Neuronal stem cell (in vitro differentiated cells): ENCODE results near the gene CLDN6.

Experiments
- DNase-seq: peaks from one replicate; pipeline ENCODE4 v3.0.0-alpha.2; 2013; ENCODE audit warnings: low spot score
- H2AFZ ChIP-seq: one replicate; pipeline ENCODE4 v1.6.1; 2013; ENCODE audit warnings: mild to moderate bottlenecking, low read length, inconsistent platforms
- H2AK5ac ChIP-seq: 2 replicates; pipeline ENCODE4 v1.6.1; 2013; ENCODE audit warnings: low read depth, mild to moderate bottlenecking, inconsistent platforms, low read length, moderate library complexity, mixed read lengths
- H2BK120ac ChIP-seq: 2 replicates; pipeline ENCODE4 v1.6.1; 2013; ENCODE audit warnings: low read depth, mild to moderate bottlenecking, inconsistent platforms, low read length, moderate library complexity, mixed read lengths
- H2BK12ac ChIP-seq: one replicate; pipeline ENCODE4 v1.6.1; 2013; ENCODE audit warnings: low read length, inconsistent platforms
- H2BK15ac ChIP-seq: 2 replicates; pipeline ENCODE4 v1.6.1; 2013; ENCODE audit warnings: mild to moderate bottlenecking, low read length, inconsistent platforms, mixed read lengths
- H2BK5ac ChIP-seq: one replicate; pipeline ENCODE4 v1.6.1; 2013; ENCODE audit warnings: inconsistent platforms, mild to moderate bottlenecking, low read length, moderate library complexity
- H3K14ac ChIP-seq: one replicate; pipeline ENCODE4 v1.6.1; 2013; ENCODE audit warnings: low read length, inconsistent platforms
- H3K18ac ChIP-seq: 2 replicates; pipeline ENCODE4 v1.6.1; 2013; ENCODE audit warnings: low read length, inconsistent platforms
- H3K23ac ChIP-seq: 2 replicates; pipeline ENCODE4 v1.6.1; 2013; ENCODE audit warnings: low read depth, mild to moderate bottlenecking, mixed read lengths, low read length, inconsistent platforms; ENCODE audit not compliant: poor library complexity
- H3K27ac ChIP-seq: replicated peaks from 3 replicates; pipeline ENCODE4 v1.5.1; 2013; ENCODE audit warnings: low read length, inconsistent platforms
- H3K27me3 ChIP-seq, 3 experiments: 2 replicates each; pipeline ENCODE4 v1.6.1; 2013; ENCODE audit warnings: low read length in 3 of 3, mild to moderate bottlenecking in 2 of 3, inconsistent platforms in 1 of 3, low read depth in 1 of 3, mixed read lengths in 1 of 3, moderate library complexity in 1 of 3; ENCODE audit not compliant: control insufficient read depth in 3 of 3, insufficient read depth in 3 of 3
- H3K36me3 ChIP-seq, 2 donors: replicated peaks in 1 of 2; 2 replicates each; pipeline ENCODE4 v1.6.1; 2013; ENCODE audit warnings: low read length in 2 of 2; ENCODE audit not compliant: control insufficient read depth in 2 of 2, insufficient read depth in 2 of 2
- H3K4ac ChIP-seq: 2 replicates; pipeline ENCODE4 v1.6.1; 2013; ENCODE audit warnings: inconsistent platforms, mild to moderate bottlenecking, low read length, moderate library complexity
- H3K4me1 ChIP-seq, 2 donors: 1 replicate in 1 of 2; 2 replicates in 1 of 2; pipeline ENCODE4 v1.6.1; 2013; ENCODE audit warnings: low read length in 2 of 2, low read depth in 1 of 2; ENCODE audit not compliant: control insufficient read depth in 2 of 2, insufficient read depth in 1 of 2
- H3K4me2 ChIP-seq: one replicate; pipeline ENCODE4 v1.6.1; 2013; ENCODE audit warnings: mild to moderate bottlenecking, low read length, inconsistent platforms; ENCODE audit not compliant: insufficient read depth, poor library complexity, severe bottlenecking
- H3K4me3 ChIP-seq, 2 donors: 2 replicates each; pipeline ENCODE4 v1.5.1; 2013; ENCODE audit warnings: low read length in 2 of 2, mild to moderate bottlenecking in 2 of 2, inconsistent platforms in 1 of 2, moderate library complexity in 1 of 2
- H3K79me1 ChIP-seq: one replicate; pipeline ENCODE4 v1.6.1; 2013; ENCODE audit warnings: low read depth, mild to moderate bottlenecking, inconsistent platforms, low read length, moderate library complexity
- H3K9ac ChIP-seq: one replicate; pipeline ENCODE4 v1.6.1; 2013; ENCODE audit warnings: mild to moderate bottlenecking, low read depth, low read length, inconsistent platforms; ENCODE audit not compliant: poor library complexity
- H3K9me3 ChIP-seq, 2 donors: replicated peaks in 1 of 2; 2 replicates each; pipeline versions ENCODE3 to v1.6.1; 2013; ENCODE audit warnings: low read length in 2 of 2, mild to moderate bottlenecking in 2 of 2, inconsistent platforms in 1 of 2, low read depth in 1 of 2, mixed read lengths in 1 of 2, moderate library complexity in 1 of 2; ENCODE audit not compliant: control insufficient read depth in 2 of 2, insufficient read depth in 1 of 2
- H4K8ac ChIP-seq: one replicate; pipeline ENCODE4 v1.6.1; 2013; ENCODE audit warnings: low read depth, mild to moderate bottlenecking, inconsistent platforms, low read length, moderate library complexity
- H4K91ac ChIP-seq: one replicate; pipeline ENCODE4 v1.6.1; 2013; ENCODE audit warnings: low read length, low read depth, mild to moderate bottlenecking, inconsistent platforms; ENCODE audit not compliant: poor library complexity
- WGBS, 2 donors: extraction: QIAGEN DNeasy Blood & Tissue Kit; methylation state at CpG; one replicate each; pipeline ENCODE4 v1.1.7; 2013; ENCODE audit warnings: missing lambda C conversion rate in 2 of 2, mixed read lengths in 1 of 2; ENCODE audit not compliant: insufficient read length in 2 of 2, insufficient replicate concordance in 1 of 2; ENCODE audit errors: extremely low coverage in 2 of 2; 5-methylcytosine and 5-hydroxymethylcytosine counted together

CLDN6 gene

GRCh38 chr16:3020604-3021448, 2.8 kb upstream of the CLDN6 start:
- Histone ChIP-seq H3K27ac (peak overlapping the region; percentile 92), H4K8ac (no peak overlapping the region), H2BK15ac (peak overlapping the region; percentile 96), H2BK5ac (peak overlapping the region; percentile 82), H3K9ac (peak overlapping the region; percentile 91), H3K4ac (no peak overlapping the region), H2AFZ (peak overlapping the region; percentile 93), H4K91ac (no peak overlapping the region), H3K9me3 (no peaks in the 10 kb centered on the region), H3K14ac (peak overlapping the region; percentile 89), H3K18ac (peak overlapping the region; percentile 98), H3K79me1 (peaks cover 9% of the 10 kb centered on the region), H3K23ac (peak overlapping the region; percentile 97), H3K4me2 (peak overlapping the region; percentile 100), H3K27me3 (peaks cover 0 to 15% (median 9%) of the 10 kb centered on the region in 3 experiments), H2BK120ac (no peak overlapping the region), H2AK5ac (peak overlapping the region; percentile 81), H3K36me3 (peaks cover 0 to 5% of the 10 kb centered on the region in 2 donors), H3K4me1 (peaks cover 25 to 29% of the 10 kb centered on the region in 2 donors), H3K4me3 (peak overlapping the region; percentile 51 to 91), H2BK12ac (peak overlapping the region; percentile 90)
- DNase-seq, result peak; percentile 64
- WGBS, 2 donors, result no CpG with 5 or more reads among the region's 57 CpGs

GRCh38 chr16:3020247-3020603, 2.2 kb upstream of the CLDN6 start, which contains the start of gene TNFRSF12A:
Gene TNFRSF12A (plus strand): TSS chr16:3020368. CDS start chr16:3020398, 30 bp downstream.
- WGBS, 2 donors, result no CpG with 5 or more reads among the region's 49 CpGs
- H3K9ac ChIP-seq, result peak within 1 kb of the TSS; percentile 91
- peak within 1 kb of the TSS; percentile 93 for H2AFZ ChIP-seq
- H2BK120ac ChIP-seq, result no peak within 1 kb of the TSS
- H3K36me3 ChIP-seq, result no peaks in the 10 kb centered on the region
- peak within 1 kb of the TSS; percentile 82 for H2BK5ac ChIP-seq
- H4K8ac ChIP-seq, result peak within 1 kb of the TSS; percentile 43
- peak within 1 kb of the TSS; percentile 51 to 91 for H3K4me3 ChIP-seq
- H3K14ac ChIP-seq, result peak within 1 kb of the TSS; percentile 89
- H2AK5ac ChIP-seq, result peak within 1 kb of the TSS; percentile 81
- H3K27ac ChIP-seq, result peak within 1 kb of the TSS; percentile 92
- H3K79me1 ChIP-seq, result peaks cover 9% of the 10 kb centered on the region
- H3K23ac ChIP-seq, result peak within 1 kb of the TSS; percentile 98
- peaks cover 0 to 19% (median 9%) of the 10 kb centered on the region in 3 experiments for H3K27me3 ChIP-seq
- H3K9me3 ChIP-seq, result no peaks in the 10 kb centered on the region
- H2BK12ac ChIP-seq, result peak within 1 kb of the TSS; percentile 90
- H2BK15ac ChIP-seq, result peak within 1 kb of the TSS; percentile 96
- no peak within 1 kb of the TSS for H3K4ac ChIP-seq
- peaks cover 25 to 29% of the 10 kb centered on the region in 2 donors for H3K4me1 ChIP-seq
- DNase-seq, result peak; percentile 84
- peak within 1 kb of the TSS; percentile 98 for H3K18ac ChIP-seq
- peak within 1 kb of the TSS; percentile 100 for H3K4me2 ChIP-seq
- H4K91ac ChIP-seq, result no peak within 1 kb of the TSS

GRCh38 chr16:3019594-3020246, 1.7 kb upstream of the CLDN6 start:
- H3K4me3 ChIP-seq, result peak overlapping the region; percentile 46 to 51
- no peaks in the 10 kb centered on the region for H3K36me3 ChIP-seq
- H3K23ac ChIP-seq, result peak overlapping the region; percentile 98
- no CpG with 5 or more reads among the region's 40 CpGs for WGBS, 2 donors
- H3K14ac ChIP-seq, result no peak overlapping the region
- no peak overlapping the region for H3K4ac ChIP-seq
- H3K4me2 ChIP-seq, result peak overlapping the region; percentile 73
- H3K4me1 ChIP-seq, result peaks cover 25 to 29% of the 10 kb centered on the region in 2 donors
- H3K18ac ChIP-seq, result peak overlapping the region; percentile 85
- peak overlapping the region; percentile 67 for H2BK15ac ChIP-seq
- peaks cover 0 to 24% (median 9%) of the 10 kb centered on the region in 3 experiments for H3K27me3 ChIP-seq
- peaks cover 9% of the 10 kb centered on the region for H3K79me1 ChIP-seq
- no peak for DNase-seq
- H2BK120ac ChIP-seq, result no peak overlapping the region
- H3K9ac ChIP-seq, result no peak overlapping the region
- H3K27ac ChIP-seq, result no peak overlapping the region
- H2AFZ ChIP-seq, result peak overlapping the region; percentile 93
- H4K8ac ChIP-seq, result peak overlapping the region; percentile 43
- peak overlapping the region; percentile 46 for H2AK5ac ChIP-seq
- H3K9me3 ChIP-seq, result no peaks in the 10 kb centered on the region
- no peak overlapping the region for H2BK12ac ChIP-seq
- peak overlapping the region; percentile 53 for H2BK5ac ChIP-seq
- no peak overlapping the region for H4K91ac ChIP-seq

DNA sequence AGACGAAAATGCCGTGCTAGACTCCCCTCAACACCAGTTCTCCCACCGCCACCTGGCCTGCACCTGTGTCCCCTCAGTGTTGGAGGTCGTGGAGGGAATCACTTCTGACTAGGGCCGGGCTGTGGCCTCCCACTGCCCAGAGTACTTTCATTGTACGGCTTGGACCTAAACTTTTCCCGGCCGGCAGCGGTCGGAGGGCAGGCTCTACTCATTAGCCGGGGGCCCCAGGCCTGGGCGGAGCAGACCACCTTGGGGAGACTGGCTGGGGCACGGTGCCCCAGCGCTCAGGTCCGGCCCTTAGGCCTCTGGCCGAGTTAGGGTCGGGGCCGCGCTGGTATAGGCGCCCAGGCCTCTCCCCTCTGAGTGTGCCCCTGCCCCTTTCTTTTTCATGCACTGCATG, 639 bp downstream of the CLDN6 start:
- Histone ChIP-seq H2AFZ (no peak overlapping the region), H3K4ac (no peak overlapping the region), H3K4me2 (peak overlapping the region; percentile 84), H3K79me1 (peaks cover 6% of the 10 kb centered on the region), H3K4me1 (peaks cover 11 to 18% of the 10 kb centered on the region in 2 donors), H3K14ac (peak overlapping the region; percentile 38), H2AK5ac (peak overlapping the region; percentile 36), H3K4me3 (peak overlapping the region in 1 of 2 donors; percentile 76), H3K36me3 (no peaks in the 10 kb centered on the region), H4K8ac (no peak overlapping the region), H3K27ac (no peak overlapping the region), H2BK120ac (no peak overlapping the region), H3K18ac (peak overlapping the region; percentile 85), H3K23ac (no peak overlapping the region), H2BK5ac (peak overlapping the region; percentile 39), H3K27me3 (peaks cover 7 to 47% (median 26%) of the 10 kb centered on the region in 3 experiments), H2BK15ac (peak overlapping the region; percentile 83), H3K9me3 (no peaks in the 10 kb centered on the region), H3K9ac (no peak overlapping the region), H2BK12ac (no peak overlapping the region), H4K91ac (no peak overlapping the region)
- no CpG with 5 or more reads among the region's 20 CpGs for WGBS, 2 donors
- no peak for DNase-seq
